Panc1 (cell line): ENCODE results near the gene KIF25.

Experiments
- TCF7L2 ChIP-seq: IDR thresholded peaks from 2 replicates; pipeline ENCODE4 v1.6.1; 2011; ENCODE audit warnings: mild to moderate bottlenecking, low read depth, low read length, inconsistent platforms
- TF ChIP-seq, protein P1 (sequence below): fragments of 450-650 bp; IDR thresholded peaks from 2 replicates; pipeline ENCODE4 v1.5.1; 2017; ENCODE audit warnings: mild to moderate bottlenecking
- TF ChIP-seq, protein P2 (sequence below), 2 experiments: IDR thresholded peaks; 2 replicates each; pipeline ENCODE4 v1.6.1; 2011 to 2012; ENCODE audit warnings: low read depth in 2 of 2, control low read depth in 1 of 2, low read length in 1 of 2, mild to moderate bottlenecking in 1 of 2, moderate library complexity in 1 of 2; ENCODE audit not compliant: insufficient read depth in 1 of 2

DNA sequence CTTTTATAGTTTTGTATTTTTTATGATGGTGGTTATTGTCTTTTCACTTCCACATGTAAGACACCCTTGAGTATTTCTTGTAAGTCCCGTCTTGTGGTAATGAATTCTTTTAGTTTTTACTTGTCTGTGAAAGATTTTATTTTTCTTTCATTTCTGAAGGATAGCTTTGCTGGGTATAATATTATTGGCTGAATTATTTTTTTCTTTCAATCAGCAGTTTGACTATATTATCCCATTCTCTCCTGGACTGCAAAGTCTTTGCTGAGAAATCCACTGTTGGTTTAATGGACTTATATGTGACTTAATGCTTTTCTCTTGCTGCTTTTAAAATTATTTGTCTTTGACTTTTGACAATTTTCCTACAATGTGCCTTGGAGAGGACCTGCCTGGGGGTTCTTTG lies 13.8 kb downstream of the KIF25 start:
- TF ChIP-seq, protein P1, sequence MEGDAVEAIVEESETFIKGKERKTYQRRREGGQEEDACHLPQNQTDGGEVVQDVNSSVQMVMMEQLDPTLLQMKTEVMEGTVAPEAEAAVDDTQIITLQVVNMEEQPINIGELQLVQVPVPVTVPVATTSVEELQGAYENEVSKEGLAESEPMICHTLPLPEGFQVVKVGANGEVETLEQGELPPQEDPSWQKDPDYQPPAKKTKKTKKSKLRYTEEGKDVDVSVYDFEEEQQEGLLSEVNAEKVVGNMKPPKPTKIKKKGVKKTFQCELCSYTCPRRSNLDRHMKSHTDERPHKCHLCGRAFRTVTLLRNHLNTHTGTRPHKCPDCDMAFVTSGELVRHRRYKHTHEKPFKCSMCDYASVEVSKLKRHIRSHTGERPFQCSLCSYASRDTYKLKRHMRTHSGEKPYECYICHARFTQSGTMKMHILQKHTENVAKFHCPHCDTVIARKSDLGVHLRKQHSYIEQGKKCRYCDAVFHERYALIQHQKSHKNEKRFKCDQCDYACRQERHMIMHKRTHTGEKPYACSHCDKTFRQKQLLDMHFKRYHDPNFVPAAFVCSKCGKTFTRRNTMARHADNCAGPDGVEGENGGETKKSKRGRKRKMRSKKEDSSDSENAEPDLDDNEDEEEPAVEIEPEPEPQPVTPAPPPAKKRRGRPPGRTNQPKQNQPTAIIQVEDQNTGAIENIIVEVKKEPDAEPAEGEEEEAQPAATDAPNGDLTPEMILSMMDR = no peak
- no peak for TF ChIP-seq TCF7L2
- TF ChIP-seq, protein P2, sequence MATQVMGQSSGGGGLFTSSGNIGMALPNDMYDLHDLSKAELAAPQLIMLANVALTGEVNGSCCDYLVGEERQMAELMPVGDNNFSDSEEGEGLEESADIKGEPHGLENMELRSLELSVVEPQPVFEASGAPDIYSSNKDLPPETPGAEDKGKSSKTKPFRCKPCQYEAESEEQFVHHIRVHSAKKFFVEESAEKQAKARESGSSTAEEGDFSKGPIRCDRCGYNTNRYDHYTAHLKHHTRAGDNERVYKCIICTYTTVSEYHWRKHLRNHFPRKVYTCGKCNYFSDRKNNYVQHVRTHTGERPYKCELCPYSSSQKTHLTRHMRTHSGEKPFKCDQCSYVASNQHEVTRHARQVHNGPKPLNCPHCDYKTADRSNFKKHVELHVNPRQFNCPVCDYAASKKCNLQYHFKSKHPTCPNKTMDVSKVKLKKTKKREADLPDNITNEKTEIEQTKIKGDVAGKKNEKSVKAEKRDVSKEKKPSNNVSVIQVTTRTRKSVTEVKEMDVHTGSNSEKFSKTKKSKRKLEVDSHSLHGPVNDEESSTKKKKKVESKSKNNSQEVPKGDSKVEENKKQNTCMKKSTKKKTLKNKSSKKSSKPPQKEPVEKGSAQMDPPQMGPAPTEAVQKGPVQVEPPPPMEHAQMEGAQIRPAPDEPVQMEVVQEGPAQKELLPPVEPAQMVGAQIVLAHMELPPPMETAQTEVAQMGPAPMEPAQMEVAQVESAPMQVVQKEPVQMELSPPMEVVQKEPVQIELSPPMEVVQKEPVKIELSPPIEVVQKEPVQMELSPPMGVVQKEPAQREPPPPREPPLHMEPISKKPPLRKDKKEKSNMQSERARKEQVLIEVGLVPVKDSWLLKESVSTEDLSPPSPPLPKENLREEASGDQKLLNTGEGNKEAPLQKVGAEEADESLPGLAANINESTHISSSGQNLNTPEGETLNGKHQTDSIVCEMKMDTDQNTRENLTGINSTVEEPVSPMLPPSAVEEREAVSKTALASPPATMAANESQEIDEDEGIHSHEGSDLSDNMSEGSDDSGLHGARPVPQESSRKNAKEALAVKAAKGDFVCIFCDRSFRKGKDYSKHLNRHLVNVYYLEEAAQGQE (IDR thresholded peaks at IDR 0.05; ENCODE audit: insufficient read depth in 1 of 2, low read depth in 2 of 2, low read length in 1 of 2) = no peak
